GM10266 (cell line): ENCODE results near the gene SEC61A1.

ENCODE experiments used
- DNase-seq: peaks from one replicate; pipeline ENCODE4 v3.0.0; 2012; ENCODE audit errors: extremely low spot score
- TF ChIP-seq, protein P1 (sequence below): IDR thresholded peaks from 2 replicates; pipeline ENCODE4 v1.5.1; 2012; ENCODE audit warnings: mild to moderate bottlenecking, low read depth; ENCODE audit not compliant: control insufficient read depth, insufficient read depth; ENCODE audit errors: missing control alignments

Gene SEC61A1

GRCh38 chr3:128095222-128095703 lies 43.0 kb downstream of the SEC61A1 start:
- peak; percentile 76 for DNase-seq
- TF ChIP-seq, protein P1, sequence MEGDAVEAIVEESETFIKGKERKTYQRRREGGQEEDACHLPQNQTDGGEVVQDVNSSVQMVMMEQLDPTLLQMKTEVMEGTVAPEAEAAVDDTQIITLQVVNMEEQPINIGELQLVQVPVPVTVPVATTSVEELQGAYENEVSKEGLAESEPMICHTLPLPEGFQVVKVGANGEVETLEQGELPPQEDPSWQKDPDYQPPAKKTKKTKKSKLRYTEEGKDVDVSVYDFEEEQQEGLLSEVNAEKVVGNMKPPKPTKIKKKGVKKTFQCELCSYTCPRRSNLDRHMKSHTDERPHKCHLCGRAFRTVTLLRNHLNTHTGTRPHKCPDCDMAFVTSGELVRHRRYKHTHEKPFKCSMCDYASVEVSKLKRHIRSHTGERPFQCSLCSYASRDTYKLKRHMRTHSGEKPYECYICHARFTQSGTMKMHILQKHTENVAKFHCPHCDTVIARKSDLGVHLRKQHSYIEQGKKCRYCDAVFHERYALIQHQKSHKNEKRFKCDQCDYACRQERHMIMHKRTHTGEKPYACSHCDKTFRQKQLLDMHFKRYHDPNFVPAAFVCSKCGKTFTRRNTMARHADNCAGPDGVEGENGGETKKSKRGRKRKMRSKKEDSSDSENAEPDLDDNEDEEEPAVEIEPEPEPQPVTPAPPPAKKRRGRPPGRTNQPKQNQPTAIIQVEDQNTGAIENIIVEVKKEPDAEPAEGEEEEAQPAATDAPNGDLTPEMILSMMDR, result peak; percentile 87

- DNase-seq, result no peak
Observed at GRCh38 chr3:128098234-128098633, 46.0 kb downstream of the SEC61A1 start.

DNA sequence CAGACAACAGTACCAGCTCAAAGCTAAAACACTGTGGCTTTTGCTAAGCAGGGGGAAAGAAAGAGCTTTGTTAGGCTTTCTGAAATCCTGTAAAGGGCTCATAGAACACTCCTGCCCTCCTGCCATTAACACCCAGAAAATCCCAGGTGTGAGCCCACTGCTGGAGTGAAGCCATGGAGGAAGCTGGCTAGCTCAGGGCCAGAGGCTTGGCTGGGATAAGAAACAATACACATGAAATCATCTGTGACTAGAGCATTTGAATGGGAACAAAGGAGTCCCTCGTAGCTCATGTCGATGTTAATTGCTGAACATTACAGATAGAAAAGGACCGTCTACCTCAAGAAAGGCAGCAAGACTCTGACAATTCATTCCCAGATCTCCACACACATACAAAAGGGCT lies 47.9 kb downstream of the SEC61A1 start:
- no peak for DNase-seq
- TF ChIP-seq, protein P1, result no peak

More at GRCh38 chr3:128098234-128098633, 46.0 kb downstream of the SEC61A1 start:
- TF ChIP-seq, protein P1, result no peak

DNA sequence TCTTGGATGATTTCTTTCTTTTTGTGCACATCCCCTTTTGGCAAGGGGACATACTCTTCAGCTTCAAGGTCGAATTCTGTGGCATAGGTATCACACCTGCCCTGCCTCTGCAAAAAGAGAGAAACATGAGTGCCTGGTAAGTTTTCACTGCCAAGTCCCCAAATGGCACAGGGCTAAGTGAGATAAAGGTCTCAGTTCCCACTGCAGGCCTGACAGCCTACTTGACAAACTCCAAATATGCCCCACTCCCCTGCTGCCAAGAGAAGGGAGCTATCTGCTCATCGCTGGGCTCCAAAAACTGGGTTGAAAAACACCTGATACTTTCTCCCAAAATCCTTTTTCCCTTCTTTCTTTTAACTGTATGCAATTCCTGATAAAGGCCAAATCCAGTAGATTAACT lies 48.4 kb downstream of the SEC61A1 start:
- TF ChIP-seq, protein P1, result no peak
- no peak for DNase-seq

- TF ChIP-seq, protein P1, result no peak
- DNase-seq, result no peak
Observed at GRCh38 chr3:128103136-128103676, 51.0 kb downstream of the SEC61A1 start.

DNA sequence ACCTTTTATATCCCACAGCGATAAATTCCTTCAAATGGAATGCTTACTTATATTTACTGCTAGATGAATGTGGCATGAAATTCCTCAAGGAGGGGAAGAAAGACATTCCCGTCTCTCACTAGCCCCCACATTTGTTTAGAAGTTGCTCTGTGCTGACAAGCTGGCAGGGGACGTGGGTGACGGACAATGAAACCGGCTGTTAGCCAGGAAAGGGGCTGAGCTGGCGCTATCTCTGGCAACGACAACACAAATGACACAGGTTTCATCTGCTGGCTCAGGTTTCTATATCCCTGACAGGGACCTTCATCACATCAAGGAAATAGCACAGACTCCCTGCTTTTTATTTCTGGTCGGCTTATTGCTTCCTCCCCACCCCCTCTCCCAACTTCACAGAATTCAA lies 55.6 kb downstream of the SEC61A1 start:
- DNase-seq, result no peak
- TF ChIP-seq, protein P1, result no peak

GRCh38 chr3:128111147-128111546 lies 58.9 kb downstream of the SEC61A1 start:
- DNase-seq, result no peak
- TF ChIP-seq, protein P1, result no peak
